GM06990 (cell line): ENCODE data around the gene RFC4.

Experiments
- DNase-seq: peaks from one replicate; pipeline ENCODE4 v3.0.0-alpha.2; 2011; ENCODE audit not compliant: insufficient read length; ENCODE audit errors: extremely low read depth
- H3K27me3 ChIP-seq: replicated peaks from 2 replicates; pipeline ENCODE4 v1.6.0; 2011; ENCODE audit warnings: low read length; ENCODE audit not compliant: control insufficient read depth, insufficient read depth
- H3K36me3 ChIP-seq: 2 replicates; pipeline ENCODE4 v1.5.1; 2011; ENCODE audit warnings: low read length; ENCODE audit not compliant: control insufficient read depth, insufficient read depth
- H3K4me3 ChIP-seq: replicated peaks from 2 replicates; pipeline ENCODE4 v1.5.1; 2011; ENCODE audit warnings: low read depth, mild to moderate bottlenecking, control low read depth, low read length
- TF ChIP-seq, protein P1 (sequence below): IDR thresholded peaks from 2 replicates; pipeline ENCODE4 v1.5.1; 2011; ENCODE audit warnings: low read length, control low read depth, mild to moderate bottlenecking, inconsistent platforms; ENCODE audit not compliant: insufficient read depth, poor library complexity, severe bottlenecking

The RFC4 gene

DNA sequence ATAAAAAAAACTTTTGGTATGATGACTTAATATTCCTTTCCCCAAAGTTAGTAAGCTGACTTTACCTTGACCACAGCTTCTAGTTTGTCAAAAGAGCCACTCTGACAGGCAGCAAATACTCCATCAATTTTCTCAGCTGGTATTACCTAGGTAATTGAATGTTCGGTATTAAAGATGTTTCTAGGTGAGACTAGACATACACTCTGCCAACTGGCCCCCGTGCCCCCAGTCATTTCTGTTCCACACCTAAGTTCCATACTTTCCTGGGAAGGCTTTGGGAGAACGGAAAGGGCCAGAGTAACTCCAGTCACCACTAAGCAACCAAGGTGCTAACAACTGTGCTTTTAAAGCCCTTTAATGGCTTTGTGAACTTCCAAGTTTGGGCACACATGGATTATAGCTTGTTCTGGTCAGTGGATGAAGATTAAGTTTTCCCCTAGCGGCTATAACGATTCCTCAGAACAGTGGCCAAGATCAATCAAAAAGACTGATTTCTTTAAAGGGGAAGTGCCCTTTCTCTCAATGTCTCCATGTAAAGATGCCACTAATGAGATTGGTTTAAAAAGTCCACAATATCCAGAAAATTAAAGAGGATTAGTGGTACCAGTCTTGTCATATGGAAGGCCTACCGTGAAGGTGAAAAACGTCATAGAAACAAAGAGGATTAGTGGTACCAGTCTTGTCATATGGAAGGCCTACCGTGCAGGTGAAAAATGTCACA lies 15.9 kb downstream of the RFC4 start:
- TF ChIP-seq, protein P1, sequence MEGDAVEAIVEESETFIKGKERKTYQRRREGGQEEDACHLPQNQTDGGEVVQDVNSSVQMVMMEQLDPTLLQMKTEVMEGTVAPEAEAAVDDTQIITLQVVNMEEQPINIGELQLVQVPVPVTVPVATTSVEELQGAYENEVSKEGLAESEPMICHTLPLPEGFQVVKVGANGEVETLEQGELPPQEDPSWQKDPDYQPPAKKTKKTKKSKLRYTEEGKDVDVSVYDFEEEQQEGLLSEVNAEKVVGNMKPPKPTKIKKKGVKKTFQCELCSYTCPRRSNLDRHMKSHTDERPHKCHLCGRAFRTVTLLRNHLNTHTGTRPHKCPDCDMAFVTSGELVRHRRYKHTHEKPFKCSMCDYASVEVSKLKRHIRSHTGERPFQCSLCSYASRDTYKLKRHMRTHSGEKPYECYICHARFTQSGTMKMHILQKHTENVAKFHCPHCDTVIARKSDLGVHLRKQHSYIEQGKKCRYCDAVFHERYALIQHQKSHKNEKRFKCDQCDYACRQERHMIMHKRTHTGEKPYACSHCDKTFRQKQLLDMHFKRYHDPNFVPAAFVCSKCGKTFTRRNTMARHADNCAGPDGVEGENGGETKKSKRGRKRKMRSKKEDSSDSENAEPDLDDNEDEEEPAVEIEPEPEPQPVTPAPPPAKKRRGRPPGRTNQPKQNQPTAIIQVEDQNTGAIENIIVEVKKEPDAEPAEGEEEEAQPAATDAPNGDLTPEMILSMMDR: peak; percentile 10
- Histone ChIP-seq H3K27me3 (no peaks in the 10 kb centered on the region), H3K36me3 (peaks cover 22% of the 10 kb centered on the region), H3K4me3 (no peak overlapping the region)
- DNase-seq: peak; percentile 28

DNA sequence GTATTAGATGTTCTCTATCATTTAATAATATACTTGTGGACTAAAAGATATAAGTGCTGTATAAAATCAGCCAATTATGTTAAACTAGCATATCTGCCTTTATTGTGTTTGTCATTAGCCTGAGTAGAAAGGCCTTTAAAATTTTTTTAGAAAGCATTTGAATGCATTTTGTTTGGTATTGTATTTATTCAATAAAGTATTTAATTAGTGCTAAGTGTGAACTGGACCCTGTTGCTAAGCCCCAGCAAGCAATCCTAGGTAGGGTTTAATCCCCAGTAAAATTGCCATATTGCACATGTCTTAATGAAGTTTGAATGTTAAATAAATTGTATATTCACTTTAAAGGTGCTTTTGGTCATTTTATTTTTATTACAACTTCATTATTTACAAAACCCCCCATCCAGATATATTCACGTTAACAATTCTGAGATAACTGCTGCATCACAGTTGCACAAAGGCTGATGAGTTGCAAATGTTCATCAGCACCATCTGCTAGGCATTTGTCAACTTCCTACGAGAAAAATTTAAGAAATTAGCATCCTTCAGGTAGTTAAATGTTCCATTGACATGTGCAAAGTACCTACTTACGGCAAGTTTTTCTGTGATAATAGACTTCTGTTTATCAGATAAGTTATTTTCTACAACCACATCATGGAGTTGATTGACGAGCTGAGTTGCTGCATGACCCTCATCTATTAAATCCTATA lies 16.6 kb downstream of the RFC4 start:
- no peak overlapping the region for H3K4me3 ChIP-seq
- H3K36me3 ChIP-seq: peaks cover 27% of the 10 kb centered on the region
- H3K27me3 ChIP-seq: no peaks in the 10 kb centered on the region
- no peak for DNase-seq
- TF ChIP-seq, protein P1: no peak

GRCh38 chr3:186788482-186789370 lies 17.6 kb downstream of the RFC4 start:
- H3K36me3 ChIP-seq: peaks cover 34% of the 10 kb centered on the region
- TF ChIP-seq, protein P1: no peak
- no peak for DNase-seq
- H3K27me3 ChIP-seq: no peaks in the 10 kb centered on the region
- H3K4me3 ChIP-seq: peak overlapping the region; percentile 16; the same call in 1 of the 2 replicates

- Histone ChIP-seq H3K4me3 (peak overlapping the region; percentile 100), H3K36me3 (peaks cover 34% of the 10 kb centered on the region), H3K27me3 (no peaks in the 10 kb centered on the region)
- TF ChIP-seq, protein P1: no peak
- no peak for DNase-seq
Measured at GRCh38 chr3:186787642-186788481, 18.4 kb downstream of the RFC4 start.

GRCh38 chr3:186786922-186787321 lies 19.4 kb downstream of the RFC4 start:
- Histone ChIP-seq H3K27me3 (no peaks in the 10 kb centered on the region), H3K36me3 (peaks cover 32% of the 10 kb centered on the region), H3K4me3 (peak overlapping the region; percentile 100)
- DNase-seq: no peak
- TF ChIP-seq, protein P1: no peak
